ENCODE data around the gene DDX3X.

DNA sequence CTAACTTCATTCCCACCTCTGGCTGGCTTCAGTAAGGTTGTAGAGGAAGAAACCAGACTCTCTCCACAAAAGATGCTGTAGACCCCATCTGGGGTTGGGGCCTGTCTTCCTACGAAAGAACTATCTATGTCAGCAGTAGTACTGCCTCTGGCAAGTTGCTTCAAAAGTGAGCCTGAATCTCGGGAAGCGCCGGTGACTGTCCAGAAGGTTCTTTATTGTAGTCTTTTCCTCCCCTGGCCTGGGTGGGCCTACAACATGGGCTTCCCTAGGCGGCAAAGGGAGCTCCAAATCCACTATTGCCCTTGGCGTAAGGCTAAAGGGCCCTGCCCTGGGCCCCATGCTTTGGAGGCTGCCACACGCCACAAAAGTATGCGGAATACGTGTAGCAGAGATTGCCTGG, 74.6 kb downstream of the DDX3X start:
- no peak for TF ChIP-seq CTCF (conservative IDR thresholded peaks at IDR 0.05; ENCODE audit: low read depth in 2 of 2)
- no peak for TF ChIP-seq POLR2AphosphoS5 (IDR thresholded peaks at IDR 0.05; ENCODE audit: low read depth)
- no peak for TF ChIP-seq EZH2 (IDR thresholded peaks at IDR 0.05; ENCODE audit: low read depth, unreplicated experiment)
- no peak for TF ChIP-seq EZH2phosphoT487 (IDR thresholded peaks at IDR 0.05; ENCODE audit: unreplicated experiment)
- no peak for TF ChIP-seq REST (IDR thresholded peaks at IDR 0.05; ENCODE audit: unreplicated experiment)
- TF ChIP-seq CREB1 (CRISPR knock-in tag; IDR thresholded peaks at IDR 0.05; ENCODE audit: low read depth), result no peak
- no peak for TF ChIP-seq JUNB (IDR thresholded peaks at IDR 0.05; ENCODE audit: unreplicated experiment)
- no peak for TF ChIP-seq ETS1 (IDR thresholded peaks at IDR 0.05)
- no peak for TF ChIP-seq STAT1 (IDR thresholded peaks at IDR 0.05; ENCODE audit: unreplicated experiment)

Data from GM23338 (cell line).